H1 (cell line): ENCODE results near the gene MSH5. TPM values are rescaled to one million over a fixed set of nuclear protein-coding genes. Genes with fewer than 3 reads are reported as not detected.

Experiments
- CTCF ChIA-PET: fragments of 300-600 bp; sonication (Branson Sonifier 250); formaldehyde crosslinking; loops from one replicate; lab custom pipeline; 2021; ENCODE audit not compliant: partially characterized antibody; lab: Charles Lee
- POLR2A ChIA-PET: fragments of 300-600 bp; sonication (Branson Sonifier 250); formaldehyde crosslinking; loops from one replicate; lab custom pipeline; 2021; ENCODE audit warnings: inconsistent platforms; ENCODE audit not compliant: partially characterized antibody; lab: Charles Lee
- DNase-seq, 2 experiments: peaks; one replicate each; pipeline versions ENCODE4 v3.0.0 to v3.0.0-alpha.2; 2010 to 2022; ENCODE audit warnings: low spot score in 2 of 2, low read depth in 1 of 2, mixed read lengths in 1 of 2
- FAIRE-seq: peaks from 2 replicates; lab custom pipeline; 2011; peaks lifted over from hg19 to GRCh38; lab: Jason Lieb, UNC
- H2AFZ ChIP-seq: 2 replicates; pipeline ENCODE4 v1.8.1; 2012; ENCODE audit warnings: low read length, inconsistent platforms
- H2AK5ac ChIP-seq: 2 replicates; pipeline ENCODE4 v1.6.1; 2013; ENCODE audit warnings: low read depth, low read length
- H2BK120ac ChIP-seq: replicated peaks from 2 replicates; pipeline ENCODE3; 2013; ENCODE audit warnings: low read depth, low read length, inconsistent platforms
- H2BK12ac ChIP-seq: 2 replicates; pipeline ENCODE4 v1.6.1; 2013; ENCODE audit warnings: low read depth, low read length
- H2BK15ac ChIP-seq: 2 replicates; pipeline ENCODE4 v1.6.1; 2013; ENCODE audit warnings: low read length
- H2BK20ac ChIP-seq: 2 replicates; pipeline ENCODE4 v1.6.1; 2013; ENCODE audit warnings: low read length
- H2BK5ac ChIP-seq: 2 replicates; pipeline ENCODE4 v1.6.1; 2013; ENCODE audit warnings: low read depth, low read length
- H3K14ac ChIP-seq: 2 replicates; pipeline ENCODE4 v1.6.1; 2013; ENCODE audit warnings: inconsistent platforms; ENCODE audit not compliant: insufficient read length
- H3K18ac ChIP-seq: 2 replicates; pipeline ENCODE4 v1.6.1; 2013; ENCODE audit warnings: low read length; ENCODE audit errors: extremely low read depth
- H3K23ac ChIP-seq: 2 replicates; pipeline ENCODE4 v1.6.1; 2013; ENCODE audit warnings: inconsistent platforms; ENCODE audit not compliant: insufficient read length
- H3K23me2 ChIP-seq: 2 replicates; pipeline ENCODE4 v1.6.1; 2013; ENCODE audit warnings: low read depth, low read length
- H3K27ac ChIP-seq: 2 replicates; pipeline ENCODE4 v1.6.1; 2011; ENCODE audit warnings: low read depth, low read length, inconsistent platforms
- H3K27me3 ChIP-seq, 4 experiments: replicated peaks in 1 of 4; 1 replicate in 1 of 4; 2 replicates in 3 of 4; pipeline versions ENCODE4 v1.6.1 to v1.8.1; 2011 to 2013; ENCODE audit warnings: low read length in 3 of 4, mild to moderate bottlenecking in 3 of 4, inconsistent platforms in 2 of 4, mixed read lengths in 2 of 4, moderate library complexity in 1 of 4; ENCODE audit not compliant: control insufficient read depth in 3 of 4, insufficient read depth in 3 of 4; ENCODE audit errors: extremely low read depth in 1 of 4
- H3K36me3 ChIP-seq, 4 experiments: 2 replicates each; pipeline versions ENCODE4 v1.6.1 to v1.8.1; 2011 to 2013; ENCODE audit warnings: mild to moderate bottlenecking in 4 of 4, low read length in 3 of 4, moderate library complexity in 2 of 4, control low read depth in 1 of 4, inconsistent platforms in 1 of 4; ENCODE audit not compliant: insufficient read depth in 4 of 4, control insufficient read depth in 2 of 4
- H3K4ac ChIP-seq: replicated peaks from 2 replicates; pipeline ENCODE3; 2013; ENCODE audit warnings: low read length, low read depth, mixed read lengths, inconsistent platforms; ENCODE audit not compliant: insufficient read length
- H3K4me1 ChIP-seq, 4 experiments: replicated peaks in 1 of 4; 1 replicate in 1 of 4; 2 replicates in 3 of 4; pipeline versions ENCODE4 v1.6.1 to v1.8.1; 2011 to 2013; ENCODE audit warnings: low read length in 3 of 4, inconsistent platforms in 2 of 4, mixed read lengths in 1 of 4; ENCODE audit not compliant: insufficient read depth in 4 of 4, control insufficient read depth in 3 of 4
- H3K4me2 ChIP-seq, 2 experiments: 2 replicates each; pipeline versions ENCODE4 v1.6.1 to v1.8.1; 2011 to 2013; ENCODE audit warnings: low read depth in 2 of 2, low read length in 2 of 2, control low read depth in 1 of 2, inconsistent platforms in 1 of 2, mild to moderate bottlenecking in 1 of 2; ENCODE audit not compliant: insufficient read depth in 1 of 2
- H3K4me3 ChIP-seq, 4 experiments: fragments of 200-600, 300-600 bp in 1 of 4; sonication (generic), shearing (Covaris generic), sonication (Bioruptor Twin) in 1 of 4; 2 replicates each; pipeline versions ENCODE4 v1.5.1 to v1.8.1; 2011 to 2016; ENCODE audit warnings: low read length in 4 of 4, low read depth in 3 of 4, control low read depth in 2 of 4, inconsistent platforms in 2 of 4, mild to moderate bottlenecking in 2 of 4, mixed read lengths in 1 of 4, moderate library complexity in 1 of 4; ENCODE audit not compliant: insufficient read depth in 2 of 4; ENCODE audit errors: extremely low read depth in 1 of 4
- H3K56ac ChIP-seq: replicated peaks from 2 replicates; pipeline ENCODE3; 2013; ENCODE audit warnings: low read depth, mild to moderate bottlenecking, mixed read lengths, low read length, inconsistent platforms; ENCODE audit not compliant: insufficient read length
- H3K79me1 ChIP-seq: 2 replicates; pipeline ENCODE4 v1.6.1; 2013; ENCODE audit warnings: low read depth, low read length, control low read depth
- H3K79me2 ChIP-seq, 2 experiments: 2 replicates each; pipeline versions ENCODE4 v1.6.1 to v1.8.1; 2012 to 2013; ENCODE audit warnings: low read length in 2 of 2, mild to moderate bottlenecking in 2 of 2, inconsistent platforms in 1 of 2; ENCODE audit not compliant: insufficient read depth in 2 of 2, control insufficient read depth in 1 of 2
- H3K9ac ChIP-seq, 4 experiments: replicated peaks in 1 of 4; 1 replicate in 1 of 4; 2 replicates in 3 of 4; pipeline versions ENCODE4 v1.6.1 to v1.8.1; 2011 to 2013; ENCODE audit warnings: low read depth in 3 of 4, low read length in 3 of 4, control low read depth in 2 of 4, mild to moderate bottlenecking in 2 of 4, moderate library complexity in 2 of 4, inconsistent platforms in 1 of 4; ENCODE audit errors: extremely low read depth in 1 of 4
- H3K9me3 ChIP-seq, 2 experiments: 2 replicates each; pipeline versions ENCODE4 v1.6.1 to v1.8.1; 2012 to 2013; ENCODE audit warnings: mild to moderate bottlenecking in 2 of 2, moderate library complexity in 2 of 2, control low read depth in 1 of 2, inconsistent platforms in 1 of 2, low read depth in 1 of 2, low read length in 1 of 2, mixed read lengths in 1 of 2; ENCODE audit not compliant: insufficient read depth in 2 of 2
- H4K20me1 ChIP-seq, 2 experiments: replicated peaks in 1 of 2; 2 replicates each; pipeline versions ENCODE3 to v1.8.1; 2011 to 2013; ENCODE audit warnings: inconsistent platforms in 2 of 2, low read length in 2 of 2, mild to moderate bottlenecking in 1 of 2; ENCODE audit not compliant: insufficient read depth in 2 of 2, control insufficient read depth in 1 of 2
- H4K5ac ChIP-seq: 2 replicates; pipeline ENCODE4 v1.6.1; 2013; ENCODE audit warnings: low read length, low read depth, mixed read lengths, inconsistent platforms; ENCODE audit not compliant: insufficient read length
- H4K8ac ChIP-seq: 2 replicates; pipeline ENCODE4 v1.8.0; 2013; ENCODE audit warnings: mild to moderate bottlenecking, moderate library complexity, low read length, inconsistent platforms; ENCODE audit not compliant: insufficient read depth; ENCODE audit errors: extremely low read depth
- H4K91ac ChIP-seq: replicated peaks from 2 replicates; pipeline ENCODE3; 2013; ENCODE audit warnings: low read length, mixed read lengths, inconsistent platforms; ENCODE audit not compliant: insufficient read length
- CBX5 ChIP-seq: fragments of 300-800, 300-1000 bp; sonication (generic); IDR thresholded peaks from 2 replicates; pipeline ENCODE4 v1.7.1; 2016; ENCODE audit warnings: antibody characterized with exemption, low read length, low read depth
- FOSL1 ChIP-seq: IDR thresholded peaks from 2 replicates; pipeline ENCODE4 v1.6.1; 2011; ENCODE audit warnings: mild to moderate bottlenecking, low read depth, low read length, moderate library complexity; ENCODE audit not compliant: insufficient read depth
- PHF8 ChIP-seq: fragments of 200-600 bp; sonication (generic); conservative IDR thresholded peaks from 2 replicates; pipeline ENCODE4 v1.7.1; 2012; ENCODE audit warnings: low read depth, mild to moderate bottlenecking, inconsistent platforms, low read length, moderate library complexity
- POU5F1 ChIP-seq: IDR thresholded peaks from 2 replicates; pipeline ENCODE4 v1.6.1; 2011; ENCODE audit warnings: low read depth, mild to moderate bottlenecking, low read length, moderate library complexity
- SIRT6 ChIP-seq: IDR thresholded peaks from one replicate; pipeline ENCODE4 v1.7.1; 2012; ENCODE audit warnings: low read length, inconsistent platforms
- TEAD4 ChIP-seq: IDR thresholded peaks from 2 replicates; pipeline ENCODE4 v1.6.1; 2012; ENCODE audit warnings: low read depth, low read length, inconsistent platforms, mixed read lengths
- WGBS, 2 experiments: shearing (Covaris generic) in 1 of 2; methylation state at CpG; one replicate each; pipeline versions ENCODE4 v1.1.6 to v1.1.7; 2013 to 2015; ENCODE audit warnings: low lambda C conversion rate in 2 of 2, mixed read lengths in 2 of 2, inconsistent platforms in 1 of 2, low coverage in 1 of 2, missing lambda C conversion rate in 1 of 2; ENCODE audit not compliant: insufficient replicate concordance in 2 of 2, insufficient coverage in 1 of 2, insufficient read length in 1 of 2; ENCODE audit errors: extremely low coverage in 1 of 2, missing lambda C conversion rate in 1 of 2; 5-methylcytosine and 5-hydroxymethylcytosine counted together
- long read RNA-seq, 2 experiments: library from RNA in 1 of 2; library from capped mRNA in 1 of 2; stranded (forward); transcript quantifications; one replicate each; pipeline ENCODE4 v2.0.0, GENCODE V29; 2021; ENCODE audit warnings: inconsistent platforms in 1 of 2
- polyA minus RNA-seq, 3 experiments: library from RNA; depleted of rRNA, polyadenylated mRNA; stranded (reverse); fragments of >200 nt; gene quantifications; 1 replicate in 2 of 3; 2 replicates in 1 of 3; pipeline ENCODE4 v1.2.3, GENCODE V29; 2011
- polyA plus RNA-seq, 7 experiments: library from polyadenylated mRNA; depleted of rRNA in 3 of 7; stranded (reverse) in 5 of 7; unstranded in 2 of 7; fragments of >200 nt in 5 of 7; fragments of 200-250 nt in 2 of 7; gene quantifications; 1 replicate in 5 of 7; 2 replicates in 1 of 7; 4 replicates in 1 of 7; pipeline versions ENCODE4 v1.2.1 to v1.2.3, GENCODE V29; 2011 to 2013; ENCODE audit warnings: missing spikeins in 2 of 7, mixed read lengths in 2 of 7
- total RNA-seq: library from RNA; stranded (reverse); fragmentation: NEBNext Ultra II Directional; extraction: Animal tissue kit (Norgen Biotek cat#: 25700); gene quantifications from 2 replicates; pipeline ENCODE4 v1.2.1, GENCODE V29; 2021
- TF ChIP-seq, protein P1 (sequence below): IDR thresholded peaks from 2 replicates; pipeline ENCODE4 v1.6.1; 2012; ENCODE audit warnings: inconsistent platforms

Gene MSH5
- 21.3 and 25.3 TPM in 2 replicates for total RNA-seq
- polyA plus RNA-seq (2011; rRNA removed) = 26.5 and 34.5 TPM in 2 replicates
- 29.5 TPM for polyA plus RNA-seq (2011; cell fraction: cytosol; rRNA removed)
- 149 TPM for polyA plus RNA-seq (2011; cell fraction: nucleus; rRNA removed)
- polyA plus RNA-seq (2012, experiment 1 of 2) = 16.0 to 22.5 TPM (median 20.5 TPM) in 4 replicates
- 5.4 TPM for polyA plus RNA-seq (2012, experiment 2 of 2)
- polyA plus RNA-seq (2013, experiment 1 of 2) = 15.6 TPM
- polyA plus RNA-seq (2013, experiment 2 of 2) = 14.5 TPM
- 36.0 and 38.2 TPM in 2 replicates for polyA minus RNA-seq (2011; rRNA and poly(A)+ RNA removed)
- 19.8 TPM for polyA minus RNA-seq (2011; cell fraction: cytosol; rRNA and poly(A)+ RNA removed)
- polyA minus RNA-seq (2011; cell fraction: nucleus; rRNA and poly(A)+ RNA removed) = 72.1 TPM
- long read RNA-seq, experiment 1, partial matches to known transcripts = 0 of 2 reads
- long read RNA-seq, experiment 1, other reads (novel, unspliced or antisense) = 1 of 2 reads
- long read RNA-seq, experiment 2, partial matches to known transcripts = 1 of 1 reads
- long read RNA-seq, experiment 2, other reads (novel, unspliced or antisense) = 0 of 1 reads

DNA sequence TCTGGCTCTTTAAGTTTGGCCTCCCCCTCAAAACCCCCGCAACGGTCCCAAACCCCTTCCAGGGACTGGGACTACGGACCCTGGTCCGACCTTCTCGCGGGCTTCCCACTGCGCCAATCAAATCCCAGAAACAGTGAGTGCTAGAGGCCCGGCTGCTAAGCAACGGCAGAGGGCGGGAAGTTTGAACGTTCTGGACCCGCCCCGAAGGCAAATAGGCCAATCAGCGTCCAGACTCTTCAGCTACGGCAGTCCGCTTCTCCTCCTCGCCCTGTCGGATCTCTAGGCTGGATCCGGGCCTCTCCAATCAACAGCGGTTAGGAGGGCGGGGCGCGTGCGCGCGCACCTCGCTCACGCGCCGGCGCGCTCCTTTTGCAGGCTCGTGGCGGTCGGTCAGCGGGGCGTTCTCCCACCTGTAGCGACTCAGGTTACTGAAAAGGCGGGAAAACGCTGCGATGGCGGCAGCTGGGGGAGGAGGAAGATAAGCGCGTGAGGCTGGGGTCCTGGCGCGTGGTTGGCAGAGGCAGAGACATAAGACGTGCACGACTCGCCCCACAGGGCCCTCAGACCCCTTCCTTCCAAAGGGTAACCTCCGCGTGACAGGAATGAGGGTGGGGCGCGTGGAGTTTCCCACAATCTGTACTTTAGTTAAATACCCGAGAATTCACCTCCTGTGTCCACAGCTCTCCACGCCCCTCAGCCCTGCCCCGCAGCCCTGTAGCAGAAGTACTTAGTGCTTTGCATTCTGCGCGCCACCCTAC, at the start of gene MSH5:
MSH5 (plus strand) TSS at position 367 of the 758 bp plus-strand sequence. CDS start 462 bp downstream, outside the sequence.
- H3K79me2 ChIP-seq = peaks cover 0 to 17% of the 10 kb centered on the region in 2 experiments; a peak in 2 of 4 replicates
- peak within 1 kb of the TSS; percentile 77 for H4K5ac ChIP-seq
- H3K9me3 ChIP-seq = no peaks in the 10 kb centered on the region; a peak in 1 of 4 replicates
- 4% methylated on average over 56 of the region's 58 CpGs; no CpG with 5 or more reads in 1 of the 2 experiments for WGBS, 2 experiments
- peak within 1 kb of the TSS; percentile 93 for H2BK15ac ChIP-seq
- H2BK20ac ChIP-seq = peak within 1 kb of the TSS; percentile 75; the same call in 1 of the 2 replicates
- peak within 1 kb of the TSS; percentile 2 for H3K14ac ChIP-seq
- H4K8ac ChIP-seq = peak within 1 kb of the TSS; percentile 98; the same call in 1 of the 2 replicates
- H3K23ac ChIP-seq = no peak within 1 kb of the TSS
- H3K4ac ChIP-seq = peak within 1 kb of the TSS; percentile 88
- CTCF ChIA-PET = interaction anchor here (0.5 to 5.9 kb wide), 16 partner anchors 9 to 90 kb away, joined by 3 to 52 read pairs (median 5); partner anchors contain the start of genes ABHD16A, DDAH2, MPIG6B and VARS1
- POLR2A ChIA-PET = interaction anchor here (0.7 to 8.7 kb wide), 46 partner anchors 9 to 388 kb away, joined by 3 to 73 read pairs (median 8); partner anchors contain the start of genes ABHD16A, APOM, ATF6B and ATP6V1G2
- peak within 1 kb of the TSS; percentile 68 for H2AK5ac ChIP-seq
- H2AFZ ChIP-seq = no peak within 1 kb of the TSS
- DNase-seq (peak; percentile 98 to 99), FAIRE-seq (no peak)
- peaks cover 16 to 22% (median 21%) of the 10 kb centered on the region in 4 experiments for H3K4me1 ChIP-seq
- peaks cover 19% of the 10 kb centered on the region for H3K23me2 ChIP-seq
- no peaks in the 10 kb centered on the region for H3K79me1 ChIP-seq
- no peaks in the 10 kb centered on the region for H4K20me1 ChIP-seq
- H3K4me3 ChIP-seq = peak within 1 kb of the TSS; percentile 36 to 65 (median 47)
- H4K91ac ChIP-seq = peak within 1 kb of the TSS; percentile 75
- H2BK5ac ChIP-seq = peak within 1 kb of the TSS; percentile 98
- H3K18ac ChIP-seq = peak within 1 kb of the TSS; percentile 98
- peak within 1 kb of the TSS; percentile 81 for H2BK120ac ChIP-seq
- peaks cover 0 to 12% (median 0%) of the 10 kb centered on the region in 4 experiments; a peak in 3 of 8 replicates for H3K36me3 ChIP-seq
- H3K56ac ChIP-seq = peak within 1 kb of the TSS; percentile 80
- H2BK12ac ChIP-seq = peak within 1 kb of the TSS; percentile 88
- H3K9ac ChIP-seq = peak within 1 kb of the TSS; percentile 70 to 96 (median 92)
- H3K27ac ChIP-seq = peak within 1 kb of the TSS; percentile 92
- peak within 1 kb of the TSS; percentile 86 to 99 for H3K4me2 ChIP-seq
- no peaks in the 10 kb centered on the region for H3K27me3 ChIP-seq
- TF ChIP-seq FOSL1 = no peak
- TF ChIP-seq, protein P1, sequence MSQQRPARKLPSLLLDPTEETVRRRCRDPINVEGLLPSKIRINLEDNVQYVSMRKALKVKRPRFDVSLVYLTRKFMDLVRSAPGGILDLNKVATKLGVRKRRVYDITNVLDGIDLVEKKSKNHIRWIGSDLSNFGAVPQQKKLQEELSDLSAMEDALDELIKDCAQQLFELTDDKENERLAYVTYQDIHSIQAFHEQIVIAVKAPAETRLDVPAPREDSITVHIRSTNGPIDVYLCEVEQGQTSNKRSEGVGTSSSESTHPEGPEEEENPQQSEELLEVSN = peak; percentile 100
- TF ChIP-seq CBX5 = no peak
- no peak for TF ChIP-seq SIRT6
- TF ChIP-seq TEAD4 = 0 out of 2 replicates have a peak, but pooled peaks have one; percentile 11
- TF ChIP-seq POU5F1 = no peak
- peak; percentile 68; the same call in 1 of the 2 replicates for TF ChIP-seq PHF8
